ENCODE data around the gene MIF.
"Not testable (repeated sequence)": the region's sequence is repeated elsewhere in the genome, so short reads cannot be mapped to it uniquely, and the experiment has no call there.

MIF gene

GRCh38 chr22:23877566-23877965 lies 16.6 kb upstream of the MIF start:
- no peak for DNase-seq (ENCODE audit: low read depth in 2 of 2)

DNA sequence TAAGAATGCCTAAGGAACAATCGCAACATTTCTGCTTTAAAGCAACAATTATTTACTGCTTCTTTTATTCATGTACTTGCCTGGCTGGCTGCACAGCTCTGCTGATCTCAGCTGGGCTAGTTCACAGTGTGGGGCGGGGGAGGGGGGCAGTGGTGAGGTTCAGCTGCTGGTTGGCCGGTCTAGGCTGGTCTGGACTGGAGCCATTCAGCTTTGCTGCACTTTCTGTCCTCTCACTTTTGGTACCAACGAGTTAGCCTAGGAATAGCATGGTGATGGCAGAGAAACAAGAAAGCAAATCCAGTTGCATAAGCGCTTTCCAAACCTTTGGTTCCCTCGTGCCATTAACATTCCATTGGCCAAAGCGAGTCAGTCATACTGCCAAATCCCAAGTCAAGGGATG lies 16.0 kb upstream of the MIF start:
- DNase-seq (ENCODE audit: low read depth in 2 of 2) = no peak

- no peak for DNase-seq (ENCODE audit: low read depth in 2 of 2)
Measured at GRCh38 chr22:23882370-23882769, 11.8 kb upstream of the MIF start.

GRCh38 chr22:23883658-23884057 lies 10.5 kb upstream of the MIF start:
- no peak for DNase-seq (ENCODE audit: low read depth in 2 of 2)

DNA sequence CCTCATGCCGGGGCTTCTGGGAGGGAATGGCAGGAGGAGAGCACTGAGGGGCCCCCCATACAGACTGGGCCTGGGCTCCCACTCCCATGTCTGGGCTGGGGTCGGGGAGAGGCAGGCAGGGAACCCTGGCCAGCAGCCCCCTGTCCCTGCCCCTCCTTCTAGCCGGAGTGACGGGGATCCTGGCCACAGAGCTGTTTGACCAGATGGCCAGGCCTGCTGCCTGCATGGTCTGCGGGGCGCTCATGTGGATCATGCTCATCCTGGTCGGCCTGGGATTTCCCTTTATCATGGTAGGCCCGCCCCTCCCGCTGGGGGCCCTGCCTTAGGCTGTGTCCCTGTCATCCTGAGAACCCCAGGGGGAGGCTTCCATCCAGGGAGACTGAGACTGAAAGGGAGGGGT lies 10.0 kb upstream of the MIF start:
- no peak for DNase-seq (ENCODE audit: low read depth in 2 of 2)

GRCh38 chr22:23888615-23889401 lies 5.4 kb upstream of the MIF start:
- DNase-seq (ENCODE audit: low read depth in 2 of 2) = no peak

- no peak for DNase-seq (ENCODE audit: low read depth in 2 of 2)
Measured at GRCh38 chr22:23889620-23890019, 4.6 kb upstream of the MIF start.

GRCh38 chr22:23891726-23892125 lies 2.5 kb upstream of the MIF start:
- no peak for DNase-seq (ENCODE audit: low read depth in 2 of 2)

DNA sequence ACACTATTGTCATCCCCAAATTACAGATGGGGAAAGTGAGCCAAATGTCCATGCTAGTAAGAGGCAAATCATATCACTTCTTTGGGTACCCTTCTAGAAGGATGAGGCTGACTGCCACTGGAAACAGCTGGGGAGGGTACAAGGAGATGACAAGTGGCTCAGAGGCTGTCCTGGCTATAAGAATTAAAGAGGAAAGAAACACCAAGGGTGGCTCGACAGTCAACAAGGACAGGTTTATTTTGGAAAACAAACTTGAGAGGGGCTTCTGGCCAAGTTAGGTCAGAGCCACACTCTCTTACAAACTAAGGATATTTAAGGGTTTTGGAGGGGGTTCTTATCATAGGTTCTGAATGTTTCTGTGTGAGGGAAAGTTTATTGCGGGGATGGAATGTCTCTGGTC lies 2.1 kb upstream of the MIF start:
- DNase-seq (ENCODE audit: low read depth in 2 of 2) = no peak

DNA sequence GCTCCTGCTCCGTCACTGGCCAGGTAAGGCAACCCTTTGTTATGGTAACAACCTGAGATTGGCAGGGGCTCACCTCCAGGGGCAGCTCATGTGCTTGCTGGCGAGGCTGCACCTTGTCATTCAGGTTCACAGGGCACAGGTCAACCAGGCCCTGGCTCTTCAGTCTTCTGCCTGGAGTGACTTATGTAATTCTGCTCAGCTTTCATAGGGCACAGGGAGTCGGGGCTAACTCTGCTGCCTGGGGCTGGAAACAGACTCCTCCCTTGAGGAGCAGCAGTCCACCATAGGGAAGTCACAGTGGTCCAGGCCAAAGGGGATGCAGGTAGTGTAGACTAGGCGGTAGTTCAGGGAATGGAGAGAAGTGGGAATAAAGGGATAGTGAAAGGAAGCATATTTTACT lies 1.5 kb upstream of the MIF start:
- DNase-seq (ENCODE audit: low read depth in 2 of 2) = no peak

DNA sequence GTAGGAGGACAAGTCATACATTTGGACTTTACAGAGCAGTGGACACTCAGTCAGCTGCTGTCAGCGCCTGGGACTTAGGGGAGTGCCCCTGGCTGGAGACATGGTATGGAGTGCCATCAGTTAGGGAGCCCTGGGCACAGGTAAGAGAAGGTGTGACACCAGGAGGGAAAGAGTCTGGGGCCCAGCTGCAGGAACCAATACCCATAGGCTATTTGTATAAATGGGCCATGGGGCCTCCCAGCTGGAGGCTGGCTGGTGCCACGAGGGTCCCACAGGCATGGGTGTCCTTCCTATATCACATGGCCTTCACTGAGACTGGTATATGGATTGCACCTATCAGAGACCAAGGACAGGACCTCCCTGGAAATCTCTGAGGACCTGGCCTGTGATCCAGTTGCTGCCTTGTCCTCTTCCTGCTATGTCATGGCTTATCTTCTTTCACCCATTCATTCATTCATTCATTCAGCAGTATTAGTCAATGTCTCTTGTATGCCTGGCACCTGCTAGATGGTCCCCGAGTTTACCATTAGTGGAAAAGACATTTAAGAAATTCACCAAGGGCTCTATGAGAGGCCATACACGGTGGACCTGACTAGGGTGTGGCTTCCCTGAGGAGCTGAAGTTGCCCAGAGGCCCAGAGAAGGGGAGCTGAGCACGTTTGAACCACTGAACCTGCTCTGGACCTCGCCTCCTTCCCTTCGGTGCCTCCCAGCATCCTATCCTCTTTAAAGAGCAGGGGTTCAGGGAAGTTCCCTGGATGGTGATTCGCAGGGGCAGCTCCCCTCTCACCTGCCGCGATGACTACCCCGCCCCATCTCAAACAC lies 850 bp upstream of the MIF start:
- no peak for DNase-seq (ENCODE audit: low read depth in 2 of 2)

DNA sequence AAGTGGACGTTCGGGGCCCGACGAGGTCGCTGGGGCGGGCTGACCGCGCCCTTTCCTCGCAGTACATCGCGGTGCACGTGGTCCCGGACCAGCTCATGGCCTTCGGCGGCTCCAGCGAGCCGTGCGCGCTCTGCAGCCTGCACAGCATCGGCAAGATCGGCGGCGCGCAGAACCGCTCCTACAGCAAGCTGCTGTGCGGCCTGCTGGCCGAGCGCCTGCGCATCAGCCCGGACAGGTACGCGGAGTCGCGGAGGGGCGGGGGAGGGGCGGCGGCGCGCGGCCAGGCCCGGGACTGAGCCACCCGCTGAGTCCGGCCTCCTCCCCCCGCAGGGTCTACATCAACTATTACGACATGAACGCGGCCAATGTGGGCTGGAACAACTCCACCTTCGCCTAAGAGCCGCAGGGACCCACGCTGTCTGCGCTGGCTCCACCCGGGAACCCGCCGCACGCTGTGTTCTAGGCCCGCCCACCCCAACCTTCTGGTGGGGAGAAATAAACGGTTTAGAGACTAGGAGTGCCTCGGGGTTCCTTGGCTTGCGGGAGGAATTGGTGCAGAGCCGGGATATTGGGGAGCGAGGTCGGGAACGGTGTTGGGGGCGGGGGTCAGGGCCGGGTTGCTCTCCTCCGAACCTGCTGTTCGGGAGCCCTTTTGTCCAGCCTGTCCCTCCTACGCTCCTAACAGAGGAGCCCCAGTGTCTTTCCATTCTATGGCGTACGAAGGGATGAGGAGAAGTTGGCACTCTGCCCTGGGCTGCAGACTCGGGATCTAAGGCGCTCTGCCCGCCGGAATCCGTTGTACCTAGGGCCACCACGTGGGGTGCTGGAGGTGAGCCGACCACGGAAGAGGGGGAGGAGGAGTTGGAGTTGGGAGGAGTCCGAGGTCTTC lies 771 bp downstream of the MIF start:
- peak; percentile 13 to 39 for DNase-seq (ENCODE audit: low read depth in 2 of 2)

- no peak for DNase-seq (ENCODE audit: low read depth in 2 of 2)
Measured at GRCh38 chr22:23895599-23896144, 1.5 kb downstream of the MIF start.

- no peak for DNase-seq (ENCODE audit: low read depth in 2 of 2)
Measured at GRCh38 chr22:23896166-23896522, 2.0 kb downstream of the MIF start.

- no peak for DNase-seq (ENCODE audit: low read depth in 2 of 2)
Measured at GRCh38 chr22:23896523-23897186, 2.5 kb downstream of the MIF start.

DNA sequence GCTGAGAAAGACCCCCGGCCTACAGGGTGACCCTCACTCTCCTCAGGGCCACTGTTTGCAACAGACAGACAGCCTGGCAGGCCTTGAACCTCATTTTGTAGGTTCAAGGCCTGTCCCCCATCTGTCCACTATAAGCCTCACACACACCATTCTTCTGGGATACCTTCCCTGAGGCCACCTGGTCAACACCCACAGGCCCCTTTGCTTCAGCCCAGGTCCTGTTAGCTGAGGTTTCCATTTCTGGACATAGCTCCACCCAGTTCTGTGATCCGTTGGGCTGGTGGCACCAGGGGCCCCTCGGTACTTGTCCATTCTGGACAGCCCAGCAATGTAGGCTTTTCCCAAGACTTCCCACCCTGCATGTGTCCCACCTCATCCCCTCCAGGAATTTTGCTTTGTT lies 3.1 kb downstream of the MIF start:
- no peak for DNase-seq (ENCODE audit: low read depth in 2 of 2)

- DNase-seq (ENCODE audit: low read depth in 2 of 2) = no peak
Measured at GRCh38 chr22:23898006-23898974, 4.1 kb downstream of the MIF start.

GRCh38 chr22:23899042-23899745 lies 5.0 kb downstream of the MIF start:
- DNase-seq (ENCODE audit: low read depth in 2 of 2) = no peak

GRCh38 chr22:23900227-23900626 lies 6.0 kb downstream of the MIF start:
- DNase-seq (ENCODE audit: low read depth in 2 of 2) = not testable (repeated sequence)

DNA sequence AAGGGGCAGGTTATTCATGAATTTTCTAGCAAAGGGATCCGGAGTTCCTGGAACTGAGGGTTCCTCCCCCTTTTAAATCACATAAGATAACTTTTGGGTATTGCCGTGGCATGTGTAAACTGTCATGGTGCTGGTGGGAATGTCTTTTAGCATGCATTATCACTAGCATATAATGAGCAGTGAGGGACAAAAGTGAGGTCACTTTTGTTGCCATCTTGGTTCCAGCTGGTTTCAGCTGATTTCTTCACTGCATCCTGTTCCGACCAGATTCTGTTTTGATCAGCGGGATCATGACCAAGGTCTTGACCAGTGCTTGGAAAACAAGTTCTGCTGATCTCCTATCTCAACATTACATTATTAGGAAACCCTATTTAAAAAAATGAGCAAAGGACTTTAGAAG lies 7.4 kb downstream of the MIF start:
- DNase-seq (ENCODE audit: low read depth in 2 of 2) = no peak
